Measurements from ENCODE around the gene HS6ST2.

GRCh38 chrX:132594129-132594528, 364.3 kb downstream of the HS6ST2 start:
- TF ChIP-seq TAF1 (IDR thresholded peaks at IDR 0.05; ENCODE audit: borderline replicate concordance, insufficient read depth, low read length) (no peak), POLR2AphosphoS5 (IDR thresholded peaks at IDR 0.05; ENCODE audit: low read depth, low read length) (no peak)

All from PFSK-1 (cell line).